Keratinocyte (primary cell): ENCODE results near the gene KRR1. TPM values are rescaled to one million over a fixed set of nuclear protein-coding genes. Genes with fewer than 3 reads are reported as not detected.

ENCODE experiments used
- DNase-seq: peaks from one replicate; pipeline ENCODE4 v3.0.0-alpha.2; 2011; ENCODE audit warnings: low read depth, missing footprints, low spot score
- FAIRE-seq: peaks from 2 replicates; lab custom pipeline; 2011; peaks lifted over from hg19 to GRCh38; lab: Jason Lieb, UNC
- H2AFZ ChIP-seq: 2 replicates; pipeline ENCODE4 v1.6.0; 2012; ENCODE audit warnings: low read length, control low read depth, inconsistent platforms; ENCODE audit not compliant: control insufficient read depth
- H3K27ac ChIP-seq: 2 replicates; pipeline ENCODE4 v1.5.1; 2011; ENCODE audit warnings: low read length; ENCODE audit not compliant: control insufficient read depth, insufficient read depth
- H3K27me3 ChIP-seq: 3 replicates; pipeline ENCODE4 v1.6.0; 2011; ENCODE audit warnings: low read length; ENCODE audit not compliant: control insufficient read depth, insufficient read depth; ENCODE audit errors: extremely low read depth
- H3K36me3 ChIP-seq, 2 experiments: 2 replicates in 1 of 2; 3 replicates in 1 of 2; pipeline ENCODE4 v1.5.1; 2011; ENCODE audit warnings: low read length in 2 of 2, mild to moderate bottlenecking in 1 of 2; ENCODE audit not compliant: control insufficient read depth in 2 of 2, insufficient read depth in 2 of 2; ENCODE audit errors: extremely low read depth in 1 of 2
- H3K4me1 ChIP-seq: 3 replicates; pipeline ENCODE4 v1.5.1; 2011; ENCODE audit warnings: low read length; ENCODE audit not compliant: control insufficient read depth, insufficient read depth; ENCODE audit errors: extremely low read depth
- H3K4me2 ChIP-seq: 3 replicates; pipeline ENCODE4 v1.6.0; 2011; ENCODE audit warnings: low read depth, low read length; ENCODE audit not compliant: control insufficient read depth, insufficient read depth; ENCODE audit errors: extremely low read depth
- H3K4me3 ChIP-seq, 3 experiments: fragments of 200-600 bp in 1 of 3; sonication (generic) in 1 of 3; 2 replicates in 2 of 3; 3 replicates in 1 of 3; pipeline ENCODE4 v1.5.1; 2011 to 2016; ENCODE audit warnings: low read length in 3 of 3, mild to moderate bottlenecking in 3 of 3, control low read depth in 2 of 3, inconsistent platforms in 1 of 3, low read depth in 1 of 3, mixed read lengths in 1 of 3, mixed run types in 1 of 3, moderate library complexity in 1 of 3; ENCODE audit not compliant: control insufficient read depth in 2 of 3, insufficient read depth in 2 of 3; ENCODE audit errors: extremely low read depth in 1 of 3
- H3K79me2 ChIP-seq: 2 replicates; pipeline ENCODE4 v1.6.0; 2012; ENCODE audit warnings: low read length; ENCODE audit not compliant: control insufficient read depth, insufficient read depth
- H3K9ac ChIP-seq: 3 replicates; pipeline ENCODE4 v1.6.0; 2011; ENCODE audit warnings: low read length; ENCODE audit not compliant: control insufficient read depth, insufficient read depth; ENCODE audit errors: extremely low read depth
- H3K9me1 ChIP-seq: 3 replicates; pipeline ENCODE4 v1.6.0; 2011; ENCODE audit warnings: low read length; ENCODE audit not compliant: control insufficient read depth, insufficient read depth; ENCODE audit errors: extremely low read depth
- H3K9me3 ChIP-seq: 2 replicates; pipeline ENCODE4 v1.5.1; 2012; ENCODE audit warnings: low read depth, low read length; ENCODE audit not compliant: control insufficient read depth
- H4K20me1 ChIP-seq: 3 replicates; pipeline ENCODE4 v1.6.0; 2011; ENCODE audit warnings: low read length; ENCODE audit not compliant: control insufficient read depth, insufficient read depth; ENCODE audit errors: extremely low read depth
- EZH2 ChIP-seq: IDR thresholded peaks from one replicate; pipeline ENCODE4 v1.6.1; 2012; ENCODE audit warnings: inconsistent platforms, mild to moderate bottlenecking, low read length, moderate library complexity
- dilution Hi-C: fragments of 300-500 bp; cut with MboI; formaldehyde crosslinking; loops from one replicate; pipeline ENCODE4 v1.7.0; 2020; ENCODE audit warnings: low sequenced_read_pairs; ENCODE audit not compliant: extremely low pct_ligation_motif_present
- polyA plus RNA-seq, 5 experiments: library from polyadenylated mRNA; depleted of rRNA in 3 of 5; stranded (reverse) in 3 of 5; stranded (forward) in 1 of 5; unstranded in 1 of 5; fragments of >200 nt; gene quantifications; 1 replicate in 1 of 5; 2 replicates in 3 of 5; 3 replicates in 1 of 5; pipeline versions ENCODE4 v1.2.1 to v1.2.3, GENCODE V29; 2011 to 2012; ENCODE audit warnings: missing spikeins in 2 of 5, low read depth in 1 of 5, low replicate concordance in 1 of 5
- TF ChIP-seq, protein P1 (sequence below), 3 experiments: IDR thresholded peaks in 1 of 3; conservative IDR thresholded peaks in 1 of 3; optimal IDR thresholded peaks in 1 of 3; 2 replicates in 2 of 3; 3 replicates in 1 of 3; pipeline versions ENCODE3 to v1.5.1; 2011; ENCODE audit warnings: low read length in 3 of 3, mild to moderate bottlenecking in 3 of 3, moderate library complexity in 2 of 3, control low read depth in 1 of 3, inconsistent platforms in 1 of 3; ENCODE audit not compliant: insufficient read depth in 2 of 3; ENCODE audit errors: extremely low read depth in 1 of 3

Gene KRR1
- polyA plus RNA-seq, 1 donor (not counting 4 experiments of a cell fraction or from before 2014, with no cell fraction given) = 74.7 TPM

- no peak for DNase-seq
These were observed 37.3 kb downstream of the KRR1 start for GRCh38 chr12:75474116-75474515.

DNA sequence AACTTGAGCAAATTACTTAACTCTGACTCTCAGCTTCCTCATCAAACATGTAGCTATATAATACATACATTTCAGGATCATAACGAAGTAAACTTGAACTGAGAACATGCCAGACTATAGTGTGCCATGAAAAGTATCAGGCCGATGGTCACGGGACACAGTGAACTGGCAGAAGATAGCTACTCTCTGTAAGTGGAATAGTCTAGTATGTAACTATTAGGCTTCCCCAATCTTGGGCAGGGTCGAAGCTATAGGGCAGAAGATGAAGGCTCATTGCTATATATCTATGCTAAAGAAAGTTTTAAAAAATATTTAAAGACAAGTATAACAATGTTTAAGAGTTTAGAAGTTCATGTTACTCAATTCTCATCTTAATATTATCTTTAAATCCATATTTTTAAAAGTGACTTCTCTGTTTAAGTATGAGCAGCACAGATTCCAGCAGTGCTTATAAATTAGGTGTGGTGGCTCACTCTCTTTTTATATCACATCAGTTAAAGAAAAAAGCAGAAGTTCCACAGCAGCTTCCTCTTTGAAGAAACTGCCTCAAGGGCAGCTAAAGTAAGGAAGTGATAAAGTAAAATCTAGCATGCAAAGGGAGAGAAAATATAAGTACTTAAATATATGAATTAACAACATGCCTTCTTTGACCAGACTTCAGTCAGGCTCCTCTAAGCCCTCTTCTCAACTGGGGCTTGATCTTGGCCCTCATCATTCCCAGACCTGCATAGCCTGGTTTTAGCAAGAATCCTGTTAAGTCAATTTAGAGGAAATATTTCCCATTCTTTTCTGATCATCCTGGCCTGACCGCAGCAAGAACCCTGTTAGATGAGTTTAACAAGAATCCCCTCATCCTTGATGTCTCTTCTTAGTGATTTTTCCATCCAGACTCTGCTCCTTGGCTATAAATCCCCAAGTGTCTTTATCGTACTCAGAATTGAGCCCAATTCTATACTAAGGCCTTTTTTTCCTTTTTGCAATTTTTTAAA is 39.2 kb downstream of the KRR1 start:
- no peak overlapping the region for H2AFZ ChIP-seq

More at GRCh38 chr12:75474116-75474515, 37.3 kb downstream of the KRR1 start:
- H3K9me1 ChIP-seq = no peaks in the 10 kb centered on the region
- no peaks in the 10 kb centered on the region for H3K9me3 ChIP-seq
- peak; percentile 84 for FAIRE-seq
- H3K4me2 ChIP-seq = peak overlapping the region; percentile 3
- dilution Hi-C loops = no loop called here
- no peak overlapping the region for H3K9ac ChIP-seq
- no peak overlapping the region for H2AFZ ChIP-seq
- H3K4me1 ChIP-seq = peaks cover 7% of the 10 kb centered on the region
- no peak overlapping the region for H3K4me3 ChIP-seq
- no peaks in the 10 kb centered on the region for H3K27me3 ChIP-seq
- H3K79me2 ChIP-seq = no peaks in the 10 kb centered on the region
- TF ChIP-seq, protein P1, sequence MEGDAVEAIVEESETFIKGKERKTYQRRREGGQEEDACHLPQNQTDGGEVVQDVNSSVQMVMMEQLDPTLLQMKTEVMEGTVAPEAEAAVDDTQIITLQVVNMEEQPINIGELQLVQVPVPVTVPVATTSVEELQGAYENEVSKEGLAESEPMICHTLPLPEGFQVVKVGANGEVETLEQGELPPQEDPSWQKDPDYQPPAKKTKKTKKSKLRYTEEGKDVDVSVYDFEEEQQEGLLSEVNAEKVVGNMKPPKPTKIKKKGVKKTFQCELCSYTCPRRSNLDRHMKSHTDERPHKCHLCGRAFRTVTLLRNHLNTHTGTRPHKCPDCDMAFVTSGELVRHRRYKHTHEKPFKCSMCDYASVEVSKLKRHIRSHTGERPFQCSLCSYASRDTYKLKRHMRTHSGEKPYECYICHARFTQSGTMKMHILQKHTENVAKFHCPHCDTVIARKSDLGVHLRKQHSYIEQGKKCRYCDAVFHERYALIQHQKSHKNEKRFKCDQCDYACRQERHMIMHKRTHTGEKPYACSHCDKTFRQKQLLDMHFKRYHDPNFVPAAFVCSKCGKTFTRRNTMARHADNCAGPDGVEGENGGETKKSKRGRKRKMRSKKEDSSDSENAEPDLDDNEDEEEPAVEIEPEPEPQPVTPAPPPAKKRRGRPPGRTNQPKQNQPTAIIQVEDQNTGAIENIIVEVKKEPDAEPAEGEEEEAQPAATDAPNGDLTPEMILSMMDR (optimal IDR thresholded peaks at IDR 0.05 in 1 of 3, IDR thresholded peaks at IDR 0.05 in 1 of 3, conservative IDR thresholded peaks at IDR 0.05 in 1 of 3; ENCODE audit: extremely low read depth in 1 of 3, insufficient read depth in 2 of 3, low read length in 3 of 3) = no peak
- TF ChIP-seq EZH2 = no peak
- no peak overlapping the region for H3K27ac ChIP-seq
- H4K20me1 ChIP-seq = no peaks in the 10 kb centered on the region
- H3K36me3 ChIP-seq = no peaks in the 10 kb centered on the region

More for the DNA sequence above, 39.2 kb downstream of the KRR1 start:
- Histone ChIP-seq H3K4me2 (no peak overlapping the region), H3K36me3 (no peaks in the 10 kb centered on the region), H3K9ac (no peak overlapping the region), H3K79me2 (no peaks in the 10 kb centered on the region), H3K4me3 (no peak overlapping the region), H4K20me1 (no peaks in the 10 kb centered on the region), H3K9me1 (no peaks in the 10 kb centered on the region), H3K27me3 (no peaks in the 10 kb centered on the region), H3K27ac (no peak overlapping the region), H3K9me3 (no peaks in the 10 kb centered on the region), H3K4me1 (peaks cover 7% of the 10 kb centered on the region)
- dilution Hi-C loops = no loop called here
- TF ChIP-seq, protein P1 (optimal IDR thresholded peaks at IDR 0.05 in 1 of 3, IDR thresholded peaks at IDR 0.05 in 1 of 3, conservative IDR thresholded peaks at IDR 0.05 in 1 of 3; ENCODE audit: extremely low read depth in 1 of 3, insufficient read depth in 2 of 3, low read length in 3 of 3) = no peak
- no peak for TF ChIP-seq EZH2
- no peak for DNase-seq
- FAIRE-seq = no peak
